H1 (cell line): ENCODE measurements around the gene FOSL2.

ENCODE experiments used
- CHD1 ChIP-seq: IDR thresholded peaks from 2 replicates; pipeline ENCODE4 v1.6.1; 2012; ENCODE audit warnings: low read depth, low read length, improper control_type of control experiment
- CHD2 ChIP-seq: IDR thresholded peaks from 2 replicates; pipeline ENCODE4 v1.6.1; 2012; ENCODE audit warnings: low read length, improper control_type of control experiment
- CTCF ChIP-seq, 3 experiments: IDR thresholded peaks; 1 replicate in 2 of 3; 2 replicates in 1 of 3; pipeline versions ENCODE4 v1.5.1 to v1.6.1; 2011; ENCODE audit warnings: low read length in 3 of 3, mild to moderate bottlenecking in 3 of 3, inconsistent platforms in 2 of 3, low read depth in 1 of 3, moderate library complexity in 1 of 3; ENCODE audit not compliant: insufficient read depth in 1 of 3; ENCODE audit errors: control extremely low read depth in 1 of 3
- JUN ChIP-seq: IDR thresholded peaks from 2 replicates; pipeline ENCODE4 v1.6.1; 2011; ENCODE audit warnings: low read depth, mild to moderate bottlenecking, improper control_type of control experiment, low read length
- SIN3A ChIP-seq, 2 experiments: IDR thresholded peaks in 1 of 2; conservative IDR thresholded peaks in 1 of 2; 2 replicates each; pipeline ENCODE4 v1.6.1; 2011 to 2012; ENCODE audit warnings: low read length in 2 of 2, improper control_type of control experiment in 1 of 2, low read depth in 1 of 2, mild to moderate bottlenecking in 1 of 2
- SIX5 ChIP-seq: IDR thresholded peaks from 2 replicates; pipeline ENCODE4 v1.6.1; 2011; ENCODE audit warnings: mild to moderate bottlenecking, low read depth, low read length
- SP4 ChIP-seq: IDR thresholded peaks from 2 replicates; pipeline ENCODE4 v1.6.1; 2012; ENCODE audit warnings: low read length, inconsistent platforms

DNA sequence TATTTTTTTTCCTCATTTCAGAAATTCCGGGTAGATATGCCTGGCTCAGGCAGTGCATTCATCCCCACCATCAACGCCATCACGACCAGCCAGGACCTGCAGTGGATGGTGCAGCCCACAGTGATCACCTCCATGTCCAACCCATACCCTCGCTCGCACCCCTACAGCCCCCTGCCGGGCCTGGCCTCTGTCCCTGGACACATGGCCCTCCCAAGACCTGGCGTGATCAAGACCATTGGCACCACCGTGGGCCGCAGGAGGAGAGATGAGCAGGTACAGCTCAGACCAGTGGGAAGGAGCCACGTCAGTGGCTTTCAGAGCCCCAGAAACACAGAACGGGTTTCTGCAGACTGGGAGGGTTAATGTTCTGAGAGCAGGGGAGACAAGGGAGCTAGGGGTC lies 11.4 kb downstream of the FOSL2 start:
- TF ChIP-seq CTCF (IDR thresholded peaks at IDR 0.05; ENCODE audit: control extremely low read depth in 1 of 3, insufficient read depth in 1 of 3, low read depth in 1 of 3, low read length in 3 of 3) (no peak), SIX5 (no peak), JUN (no peak), SP4 (no peak), SIN3A (conservative IDR thresholded peaks at IDR 0.05 in 1 of 2, IDR thresholded peaks at IDR 0.05 in 1 of 2; ENCODE audit: low read depth in 1 of 2, low read length in 2 of 2) (no peak), CHD1 (no peak), CHD2 (no peak)
